GM12892 (cell line): Measurements from ENCODE around the gene PDHB.

Experiments used
- POLR2A ChIP-seq: IDR thresholded peaks from 2 replicates; pipeline ENCODE4 v1.6.1; 2011; ENCODE audit warnings: low read depth, low read length, control low read depth
- POLR2AphosphoS5 ChIP-seq: IDR thresholded peaks from 2 replicates; pipeline ENCODE4 v1.6.1; 2011; ENCODE audit warnings: low read depth, low read length, control low read depth
- TAF1 ChIP-seq: IDR thresholded peaks from 2 replicates; pipeline ENCODE4 v1.6.1; 2011; ENCODE audit warnings: low read depth, mild to moderate bottlenecking, control low read depth, low read length, borderline replicate concordance

GRCh38 chr3:58411036-58411435 is 22.6 kb downstream of the PDHB start:
- TF ChIP-seq POLR2A = no peak
- no peak for TF ChIP-seq POLR2AphosphoS5
- TF ChIP-seq TAF1 = no peak
